Retinal pigment epithelial cell (primary cell): Measurements from ENCODE around the gene PARVB.

Source experiments
- DNase-seq: peaks from one replicate; pipeline ENCODE4 v3.0.0-alpha.2; 2010; ENCODE audit warnings: low read depth
- H3K4me3 ChIP-seq: 2 replicates; pipeline ENCODE4 v1.5.1; 2011; ENCODE audit warnings: mild to moderate bottlenecking, low read length, control low read depth, moderate library complexity
- CTCF ChIP-seq: conservative IDR thresholded peaks from 2 replicates; pipeline ENCODE4 v1.5.1; 2011; ENCODE audit warnings: low read depth, low read length, control low read depth, inconsistent platforms

PARVB gene

GRCh38 chr22:44215287-44215686, 191.2 kb downstream of the PARVB start:
- no peak for DNase-seq
- H3K4me3 ChIP-seq: no peak overlapping the region
- TF ChIP-seq CTCF: no peak

GRCh38 chr22:44217346-44217745, 193.2 kb downstream of the PARVB start:
- H3K4me3 ChIP-seq: no peak overlapping the region
- TF ChIP-seq CTCF: no peak

GRCh38 chr22:44218071-44218470, 194.0 kb downstream of the PARVB start:
- no peak for DNase-seq
- no peak for TF ChIP-seq CTCF
- H3K4me3 ChIP-seq: no peak overlapping the region

More at GRCh38 chr22:44217346-44217745, 193.2 kb downstream of the PARVB start:
- DNase-seq: no peak

- no peak for DNase-seq
- H3K4me3 ChIP-seq: no peak overlapping the region
- TF ChIP-seq CTCF: no peak
These were observed 195.2 kb downstream of the PARVB start for GRCh38 chr22:44219101-44219870.

GRCh38 chr22:44220727-44221680, 196.9 kb downstream of the PARVB start:
- no peak for DNase-seq
- no peak for TF ChIP-seq CTCF
- H3K4me3 ChIP-seq: no peak overlapping the region

GRCh38 chr22:44221710-44222475, 197.8 kb downstream of the PARVB start:
- TF ChIP-seq CTCF: no peak
- DNase-seq: no peak

More at GRCh38 chr22:44221710-44222475, 197.8 kb downstream of the PARVB start:
- no peak overlapping the region for H3K4me3 ChIP-seq
